Measurements from ENCODE around the gene FOXO3.

Gene FOXO3

DNA sequence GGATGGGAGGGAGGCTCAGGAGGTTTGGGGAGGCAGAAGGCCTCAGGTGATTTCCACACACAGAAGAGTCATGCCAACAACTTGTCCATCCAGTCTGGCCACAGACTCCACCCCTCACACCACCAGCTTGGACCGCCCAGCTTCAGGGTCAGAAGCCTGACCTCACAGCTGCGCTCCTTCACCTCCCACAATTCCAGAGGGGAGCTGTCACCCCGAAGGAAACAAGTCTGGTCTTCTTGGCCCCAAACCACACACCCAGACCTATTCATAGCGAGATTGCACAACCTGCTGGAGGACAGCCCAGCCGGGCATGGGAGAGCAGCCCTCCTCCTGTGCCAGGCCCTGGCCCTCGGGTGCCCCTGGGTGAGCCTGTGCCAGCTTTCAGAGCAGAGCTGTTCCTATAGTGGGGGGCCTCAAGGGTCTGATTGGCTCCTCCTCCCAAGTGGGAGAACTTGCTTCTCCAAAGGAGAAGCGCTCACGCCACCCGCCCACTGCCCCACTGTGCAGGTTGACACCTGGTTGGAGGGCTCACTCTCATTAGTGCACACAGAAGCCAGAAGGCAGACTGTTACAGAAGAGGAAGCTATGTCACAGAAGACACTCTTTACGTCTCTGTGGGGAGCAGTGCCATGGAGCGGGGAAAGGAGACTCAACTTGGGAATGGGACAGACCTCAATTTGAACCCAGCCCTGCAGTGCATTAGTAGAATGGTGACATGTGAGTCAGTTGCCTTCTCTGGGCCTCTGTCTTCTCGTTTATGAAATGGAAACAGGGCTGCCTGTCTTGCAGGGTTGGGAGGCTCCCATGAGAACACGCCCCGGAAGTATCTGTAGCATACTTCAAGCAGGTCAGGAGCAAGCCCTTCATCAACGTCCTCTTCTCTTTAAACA is 128.8 kb downstream of the FOXO3 start:
- DNase-seq: no peak

DNA sequence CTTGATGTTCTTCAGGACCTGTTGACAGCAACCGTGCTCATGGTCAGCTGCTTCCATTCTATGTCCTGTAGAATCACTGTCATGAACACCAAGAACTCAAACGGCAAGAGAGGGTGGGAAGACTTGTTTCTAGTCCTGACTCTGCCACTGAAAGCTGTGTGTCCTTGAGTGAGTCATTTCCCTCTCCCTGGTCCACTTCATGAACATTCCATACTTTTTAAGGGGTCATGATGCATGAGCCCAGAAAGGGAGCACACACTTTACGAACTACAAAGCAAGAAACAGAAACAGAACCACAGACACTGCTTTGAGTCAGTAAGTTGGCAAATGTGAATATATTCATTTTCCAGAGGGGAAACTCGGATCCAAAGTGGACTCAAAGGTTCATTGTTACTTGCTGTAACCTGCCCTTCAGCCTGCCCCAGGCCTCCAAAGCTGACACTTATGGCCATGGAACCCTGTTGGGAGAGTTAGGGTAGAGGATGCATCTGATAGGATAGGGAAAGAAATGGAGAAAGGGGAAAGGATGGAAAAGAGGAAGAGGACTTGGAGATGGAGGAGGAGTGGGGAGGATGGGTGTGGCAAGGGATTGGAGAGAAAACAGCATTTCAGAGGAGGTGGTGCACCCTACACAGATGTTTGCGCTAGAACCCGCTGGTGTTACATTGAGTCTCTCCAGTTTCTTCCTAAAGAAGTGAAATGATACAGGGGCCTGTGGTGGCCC is 129.8 kb downstream of the FOXO3 start:
- DNase-seq: no peak

DNA sequence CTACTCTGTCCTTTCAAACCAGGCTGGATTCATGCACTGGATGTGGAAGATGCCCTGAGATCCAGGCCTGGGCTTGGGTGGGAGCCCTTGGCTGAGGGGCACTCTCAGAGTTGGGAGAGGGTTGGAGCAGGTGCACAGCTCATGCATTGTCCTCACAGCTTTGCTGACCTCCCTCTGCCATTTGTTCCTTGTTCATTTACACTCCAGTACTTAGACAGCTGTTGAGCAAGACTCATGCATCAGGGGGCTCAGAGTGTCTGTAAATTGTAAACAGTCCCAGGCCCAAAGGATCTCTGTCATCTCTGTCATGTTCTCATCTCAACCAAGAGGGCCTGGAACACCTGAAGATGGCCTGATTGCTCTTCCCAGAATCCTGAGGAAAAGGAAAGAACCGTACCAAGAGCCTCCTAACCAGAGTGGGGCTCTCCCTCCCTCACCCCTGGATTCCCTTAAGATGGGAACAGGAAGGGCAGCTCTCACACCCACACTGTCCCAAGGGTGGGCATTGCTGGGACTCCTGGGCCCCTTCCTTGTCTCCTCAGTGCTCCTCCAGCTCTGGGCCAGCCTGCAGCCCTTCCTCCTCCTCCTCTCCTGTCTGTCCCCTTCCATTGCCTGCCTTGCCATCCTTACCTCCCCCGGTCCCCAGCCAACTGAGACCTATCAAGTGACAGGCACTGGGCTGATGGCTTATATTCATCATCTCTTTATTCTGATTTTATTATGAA is 132.9 kb downstream of the FOXO3 start:
- DNase-seq: no peak

DNA sequence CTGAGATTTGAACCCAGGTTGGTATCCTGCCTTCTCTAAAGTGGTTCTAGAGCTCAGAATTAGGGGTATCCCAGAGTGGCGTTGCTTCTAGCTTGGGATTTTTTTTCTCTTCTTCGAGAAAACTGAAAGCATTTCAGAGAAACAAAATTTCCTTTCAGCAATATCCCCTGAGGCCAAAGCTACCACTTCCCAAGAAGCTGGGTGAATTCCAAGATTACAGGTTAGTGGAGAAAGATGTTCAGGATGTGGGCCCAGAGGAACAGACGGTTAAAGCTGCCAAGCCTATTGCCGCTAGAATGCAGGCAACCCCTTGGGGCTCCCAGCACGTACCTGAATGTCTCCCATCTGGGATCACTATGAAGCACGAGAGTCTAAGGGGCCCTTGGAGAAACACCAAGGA is 134.1 kb downstream of the FOXO3 start:
- no peak for DNase-seq

DNA sequence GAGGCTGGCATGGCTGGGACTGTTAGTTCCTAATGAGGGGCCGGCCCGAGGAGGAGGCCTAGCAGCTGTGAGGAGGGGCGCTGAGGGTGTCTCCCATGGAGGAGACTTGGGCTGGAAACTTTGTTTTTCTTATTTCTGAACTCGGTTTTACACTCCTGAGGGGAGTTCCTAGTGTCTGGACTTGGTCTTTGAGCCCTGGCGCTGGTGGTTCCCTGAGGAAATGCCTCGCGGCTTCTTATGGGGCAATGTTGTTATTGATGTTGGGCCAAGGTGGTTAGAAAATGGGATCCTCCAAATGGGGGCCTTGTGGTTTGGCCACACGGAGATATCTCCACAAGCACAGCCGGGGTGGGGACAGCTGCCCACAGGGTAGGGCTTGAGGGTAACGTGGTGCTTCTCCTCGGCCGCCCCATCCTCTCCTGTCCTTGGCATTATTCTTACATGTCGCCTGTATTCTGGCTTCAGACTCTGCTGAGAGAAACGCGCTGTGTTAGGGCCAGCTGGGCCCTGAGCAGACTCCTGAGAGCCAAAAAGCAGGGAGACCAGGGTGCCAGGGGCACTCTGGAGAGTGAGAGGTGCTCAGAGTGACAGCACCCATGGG is 136.9 kb downstream of the FOXO3 start:
- DNase-seq: no peak

DNA sequence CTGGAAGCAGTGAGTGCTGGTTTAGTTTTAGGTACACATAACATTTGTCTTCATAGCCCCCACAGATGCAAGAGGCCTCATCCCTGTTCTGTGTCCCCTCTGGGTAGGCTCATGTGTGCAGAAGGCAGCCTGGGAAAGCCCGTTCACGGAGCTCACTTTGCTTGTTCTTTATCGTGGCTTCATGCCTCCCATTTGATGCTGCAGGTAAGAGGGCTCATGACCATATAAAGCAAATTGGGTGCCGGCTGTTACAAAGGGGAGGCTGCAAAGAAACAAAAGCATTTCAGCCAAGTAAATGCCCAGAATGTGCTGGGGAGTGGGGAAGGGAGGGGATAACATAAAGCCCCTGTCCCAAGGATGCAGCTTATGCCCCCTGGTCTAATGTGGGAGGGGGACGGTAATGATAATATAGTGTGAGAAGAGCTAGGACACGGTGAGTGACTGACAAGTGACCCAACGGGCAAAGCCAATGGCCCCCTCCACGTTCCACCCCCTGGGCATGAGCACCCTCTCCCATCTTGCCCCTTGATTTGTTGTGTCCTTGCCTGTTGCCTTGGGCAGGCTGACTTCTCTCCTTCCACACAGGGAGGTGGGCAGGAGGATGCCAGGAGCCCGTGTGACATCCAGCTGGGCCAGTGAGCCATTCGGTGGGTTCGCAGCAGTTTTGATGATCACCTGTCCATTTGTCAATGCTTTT is 138.0 kb downstream of the FOXO3 start:
- no peak for DNase-seq

DNA sequence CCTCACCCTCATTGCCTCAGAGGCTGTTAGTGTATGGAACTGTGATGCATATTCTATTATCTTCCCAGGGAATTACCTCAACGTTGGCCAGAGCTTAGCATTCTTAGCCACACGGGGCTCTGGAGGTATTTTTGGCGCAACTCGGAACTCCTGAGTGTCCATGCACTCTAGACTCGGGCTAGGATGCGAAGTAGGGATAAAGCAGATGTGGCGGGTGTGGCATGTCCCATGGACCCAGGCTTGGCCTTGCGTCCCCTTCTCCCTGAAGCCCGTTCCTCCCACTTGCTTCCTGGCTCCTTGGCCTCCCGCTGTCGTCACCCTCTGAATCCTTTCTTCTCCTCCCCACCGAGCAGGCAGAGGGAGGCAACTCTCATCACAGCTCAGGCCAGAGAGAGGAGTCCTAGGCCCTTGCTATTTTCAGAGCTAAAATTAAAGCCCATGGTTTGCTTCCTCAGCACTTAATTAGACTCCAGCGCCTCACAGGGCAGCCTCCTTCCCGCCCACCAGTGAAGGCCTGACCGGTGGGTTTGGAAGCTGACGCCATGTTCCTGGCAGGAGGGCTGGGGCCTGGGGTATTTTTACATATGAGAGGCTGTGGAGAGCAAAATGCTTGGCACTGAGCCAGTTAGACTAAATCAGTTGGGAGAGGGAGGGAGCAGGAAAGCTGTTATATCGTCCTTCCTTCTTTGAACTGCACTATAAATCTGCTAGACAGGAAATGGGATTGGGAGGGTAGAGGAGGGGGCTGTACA is 138.7 kb downstream of the FOXO3 start:
- no peak for DNase-seq

DNA sequence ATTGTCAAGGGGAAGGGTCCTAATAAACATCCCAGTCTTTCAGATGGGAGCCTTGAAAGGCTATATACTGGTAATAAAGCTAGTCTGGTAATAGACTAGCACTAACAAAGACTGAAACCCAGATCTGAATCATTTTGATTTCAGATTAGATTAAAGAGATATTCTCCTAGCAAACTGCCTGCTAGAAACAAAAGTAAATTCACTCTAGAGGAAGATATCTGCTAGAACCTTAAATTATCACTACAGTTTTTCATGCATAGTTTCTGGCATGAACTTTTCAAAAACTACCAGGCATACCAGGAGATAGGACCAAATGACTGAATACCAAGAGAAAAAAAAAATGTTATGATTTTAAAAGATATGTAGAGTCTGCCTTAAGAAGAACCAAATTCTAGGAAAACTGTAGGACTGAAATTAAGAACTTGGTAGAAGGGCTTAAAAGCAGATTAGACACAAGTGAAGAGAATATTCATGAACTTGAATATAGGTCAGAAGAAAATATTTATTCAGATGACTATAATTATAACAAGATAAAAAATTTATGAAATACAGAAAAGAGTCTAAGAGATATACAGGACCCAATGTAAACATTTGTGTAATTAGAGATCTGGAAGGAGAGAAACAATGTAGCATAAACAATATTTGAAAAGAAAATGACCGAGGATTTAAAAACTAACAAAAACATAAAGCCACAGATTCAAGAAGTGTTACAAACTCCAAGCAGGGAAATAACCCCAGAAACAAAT is 141.6 kb downstream of the FOXO3 start:
- DNase-seq: no peak

DNA sequence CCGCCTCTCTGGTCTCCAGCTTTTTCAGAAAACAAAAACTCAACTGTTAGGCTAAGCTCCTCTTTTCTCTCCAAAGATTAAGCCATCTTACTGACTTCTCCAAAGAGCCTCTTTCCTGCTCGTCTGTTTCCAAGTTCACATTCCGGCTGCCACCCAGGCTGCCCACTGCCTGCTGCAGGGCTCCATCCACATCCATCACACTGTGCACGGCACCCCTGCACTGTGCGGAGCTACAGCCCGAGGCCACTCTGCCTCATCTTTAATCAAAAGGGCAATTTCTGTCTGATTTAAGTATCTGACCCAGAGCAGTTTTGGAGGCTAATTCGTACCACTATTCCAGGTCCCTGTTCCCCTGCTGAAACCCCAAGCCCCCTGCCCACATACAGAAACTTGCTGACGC is 145.9 kb downstream of the FOXO3 start:
- no peak for DNase-seq

DNA sequence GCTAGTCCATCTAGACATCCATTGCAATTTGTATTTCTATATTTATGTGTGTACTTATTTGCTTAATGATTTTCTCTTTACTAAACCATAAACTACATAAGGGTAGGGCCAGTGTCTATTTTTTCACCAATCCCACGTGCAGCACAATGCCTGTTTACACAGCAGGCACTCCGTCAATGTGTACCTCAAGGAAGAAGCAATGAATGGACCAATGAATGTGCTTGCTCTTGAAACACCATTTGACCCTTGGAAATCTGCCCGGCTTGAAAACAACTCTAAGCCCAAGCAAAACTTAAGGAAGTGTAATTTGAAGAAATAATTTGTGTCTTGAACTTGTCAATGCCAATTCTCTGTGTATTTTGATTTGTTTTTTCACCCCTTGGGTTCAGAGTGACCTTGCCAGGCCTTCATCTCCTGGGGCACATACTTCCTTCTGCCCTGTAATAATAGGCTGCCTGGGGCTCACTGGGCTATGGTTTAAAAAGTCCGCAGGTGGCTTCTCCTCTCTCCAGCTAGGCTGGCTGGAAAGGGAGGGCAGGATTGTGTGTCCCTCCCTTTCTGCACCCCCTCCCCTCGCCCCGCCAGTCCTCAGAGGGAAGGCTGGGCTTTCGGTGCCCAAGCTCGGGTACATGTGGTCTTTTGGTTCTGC is 146.7 kb downstream of the FOXO3 start:
- DNase-seq: no peak

DNA sequence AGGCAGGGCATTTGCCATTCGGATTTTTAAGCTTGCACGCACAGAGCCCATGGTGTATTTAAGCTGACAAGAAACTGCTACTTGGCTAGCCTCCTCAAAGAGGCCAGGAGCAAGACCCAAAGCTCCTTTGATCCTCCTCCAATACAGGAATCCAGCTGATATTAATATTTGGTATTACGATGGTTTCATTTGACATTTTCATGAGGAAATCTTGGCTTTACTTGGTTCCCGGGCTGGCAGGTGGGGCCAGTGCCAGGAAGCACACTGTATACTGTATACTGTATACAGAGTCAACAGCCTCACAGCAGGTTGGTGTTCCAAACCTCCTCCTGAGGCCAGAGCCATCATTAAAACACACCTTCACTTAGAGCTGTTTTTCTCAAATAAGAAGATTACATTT is 149.3 kb downstream of the FOXO3 start:
- no peak for DNase-seq

DNA sequence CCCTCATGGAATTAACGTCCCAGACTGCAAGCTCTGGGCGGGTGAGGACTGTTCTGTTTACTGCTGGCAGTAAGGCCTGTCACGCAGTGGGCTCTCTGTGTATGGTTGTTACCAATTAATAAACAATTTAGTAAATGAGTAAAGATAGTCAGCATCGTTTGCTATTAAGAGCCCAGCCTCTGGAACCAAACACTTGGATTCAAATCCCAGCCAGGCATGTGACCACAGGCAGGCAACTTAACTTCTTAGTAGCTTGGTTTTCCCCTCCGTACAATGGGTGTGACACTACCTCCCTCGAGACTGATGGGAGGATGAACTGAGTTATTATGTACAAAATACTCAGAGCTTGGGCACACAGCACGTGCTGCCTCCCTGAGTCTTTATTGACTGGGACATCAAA is 149.8 kb downstream of the FOXO3 start:
- DNase-seq: no peak

DNA sequence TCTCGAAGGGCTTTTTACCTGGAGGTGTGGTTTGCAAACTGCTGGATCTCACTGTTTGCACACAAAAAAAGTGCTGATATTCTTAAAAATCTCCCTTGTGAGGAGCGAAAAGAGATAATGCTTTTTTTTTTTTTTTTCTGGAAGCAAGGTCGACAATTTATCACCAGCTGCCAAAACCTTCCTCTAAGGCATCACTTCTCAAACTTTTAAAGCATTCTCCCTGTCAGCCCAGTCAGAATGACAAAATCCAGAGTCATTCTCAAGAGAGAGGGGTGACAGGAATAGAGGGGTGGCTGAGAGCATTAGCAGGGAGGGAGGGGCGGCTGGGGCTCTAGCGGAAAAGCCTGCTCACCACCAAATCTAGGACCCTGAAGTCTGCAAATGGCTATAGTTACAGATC is 150.4 kb downstream of the FOXO3 start:
- DNase-seq: no peak

DNA sequence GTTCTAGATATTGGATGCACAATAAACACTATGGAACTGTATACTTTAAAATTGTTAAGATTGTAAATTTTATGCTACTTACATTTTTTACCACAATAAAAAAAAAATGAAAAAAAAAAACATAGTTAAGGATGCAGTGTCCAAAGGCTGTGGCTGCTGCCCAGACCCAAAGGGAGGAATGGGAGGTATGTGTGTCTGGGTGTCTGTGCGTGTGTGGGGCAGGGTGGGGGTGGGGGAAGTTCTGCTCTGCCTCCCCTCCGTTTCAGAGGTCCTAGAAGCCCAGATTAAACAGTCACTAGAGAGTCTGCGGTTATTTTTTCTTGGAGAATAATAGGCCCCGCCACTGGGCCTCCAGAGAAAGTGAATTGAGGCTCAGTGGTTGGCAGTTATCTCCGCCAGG is 151.1 kb downstream of the FOXO3 start:
- no peak for DNase-seq

DNA sequence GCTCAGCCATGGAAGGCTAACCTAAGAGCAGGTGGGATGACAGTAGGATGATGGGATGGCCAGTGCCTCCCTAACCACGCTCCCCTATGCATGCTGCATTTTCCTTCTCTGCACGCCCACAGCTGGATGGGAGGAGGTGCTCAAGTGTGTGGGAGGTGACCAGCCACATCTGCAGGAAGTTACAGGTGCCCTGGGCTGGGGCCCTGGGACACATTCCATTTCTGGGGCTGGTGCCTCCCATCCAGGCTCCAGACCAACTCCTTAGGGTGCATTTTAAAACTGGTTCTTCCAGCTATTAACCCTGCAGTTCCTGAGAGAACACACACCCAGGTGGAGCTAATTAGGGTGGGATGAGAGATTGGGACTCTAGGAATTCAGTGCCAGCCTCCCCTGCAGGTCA is 152.2 kb downstream of the FOXO3 start:
- no peak for DNase-seq

DNA sequence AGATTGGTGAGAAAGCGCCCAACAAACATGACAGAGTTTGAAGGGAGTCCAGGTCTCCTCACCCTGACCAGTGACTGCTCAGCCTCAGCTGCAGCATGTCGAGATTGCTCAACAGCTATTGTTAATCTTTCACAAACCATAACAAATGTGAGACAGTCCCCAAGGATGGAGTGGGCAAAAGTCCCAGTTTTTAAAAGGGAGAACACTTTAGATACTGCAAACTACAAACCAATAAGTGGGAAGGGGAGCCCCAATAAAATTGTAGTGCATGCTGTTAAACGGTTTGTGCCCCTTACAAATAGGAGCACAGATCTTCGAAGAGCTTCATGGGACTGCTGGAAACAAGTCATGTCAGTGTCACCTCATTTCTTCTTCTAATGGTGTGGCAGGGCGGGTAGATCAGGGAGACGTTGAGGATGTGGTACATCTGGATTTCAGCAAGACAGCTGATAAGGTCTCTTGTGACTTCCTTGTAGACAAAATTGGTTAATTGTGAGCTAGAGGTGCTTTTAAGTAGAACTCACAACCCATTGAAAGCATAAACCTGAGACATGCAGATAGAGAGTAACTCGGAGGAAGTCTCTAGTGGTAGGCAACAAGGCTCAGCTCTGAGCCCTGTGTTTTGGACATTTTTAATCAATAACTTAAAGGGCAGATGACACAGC is 153.5 kb downstream of the FOXO3 start:
- DNase-seq: no peak

DNA sequence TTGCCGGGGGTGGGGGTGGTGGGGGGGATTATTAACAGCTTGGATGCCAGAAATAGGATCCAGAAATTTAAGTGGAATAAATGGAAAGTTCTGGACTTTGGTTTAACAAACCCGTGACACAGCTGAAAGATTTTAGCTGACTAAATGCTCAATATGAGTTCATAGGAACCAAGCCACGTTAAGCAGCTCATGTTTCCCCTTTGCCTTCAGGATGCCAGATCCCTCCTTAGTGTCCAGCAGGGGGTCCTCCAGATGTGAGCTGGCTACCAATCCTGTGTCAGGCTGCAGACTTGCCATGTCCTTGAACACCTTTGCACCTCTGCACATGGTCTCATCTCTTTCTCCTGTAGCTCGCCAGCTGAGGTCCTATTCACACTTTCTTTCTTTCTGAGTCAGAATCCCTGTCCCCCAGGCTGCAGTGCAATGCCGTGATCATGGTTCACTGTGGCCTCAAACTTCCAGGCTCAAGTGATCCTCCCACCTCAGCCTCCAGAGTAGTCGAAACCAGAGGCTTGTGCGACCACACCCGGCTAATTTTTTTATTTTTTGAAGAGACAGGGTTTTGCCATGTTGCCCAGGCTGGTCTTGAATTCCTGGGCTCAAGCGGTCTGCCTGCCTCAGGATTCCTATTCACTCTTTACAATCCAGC is 154.2 kb downstream of the FOXO3 start:
- DNase-seq: no peak

DNA sequence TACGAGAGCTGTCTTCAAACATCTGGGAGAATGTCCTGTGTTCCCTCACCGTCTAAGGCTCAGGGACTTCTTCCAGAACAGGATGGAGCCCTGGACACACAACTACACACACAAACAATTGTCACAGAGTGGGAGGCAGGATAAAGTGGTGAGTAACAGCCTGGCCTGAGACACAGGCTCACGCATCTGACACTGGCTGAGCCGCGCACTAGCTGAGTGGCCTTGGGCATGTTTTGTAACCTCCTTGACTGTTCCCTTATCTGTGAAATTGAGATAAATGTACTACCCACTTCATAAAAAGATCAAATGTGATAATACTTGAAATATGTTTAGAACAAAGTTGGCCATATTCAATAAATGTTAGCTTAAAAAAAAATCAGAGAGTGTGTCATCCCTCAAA is 155.1 kb downstream of the FOXO3 start:
- DNase-seq: no peak

Measured in activated effector memory CD4-positive, alpha-beta T cell treated with Interleukin-2 at 50 U/mL for 16 hours (primary cell).